ENCODE measurements around the gene DEK. TPM values are rescaled to one million over a fixed set of nuclear protein-coding genes. Genes with fewer than 3 reads are reported as not detected.

The DEK gene
- total RNA-seq, 1 experiment from 2014 or later, result 108 TPM

DNA sequence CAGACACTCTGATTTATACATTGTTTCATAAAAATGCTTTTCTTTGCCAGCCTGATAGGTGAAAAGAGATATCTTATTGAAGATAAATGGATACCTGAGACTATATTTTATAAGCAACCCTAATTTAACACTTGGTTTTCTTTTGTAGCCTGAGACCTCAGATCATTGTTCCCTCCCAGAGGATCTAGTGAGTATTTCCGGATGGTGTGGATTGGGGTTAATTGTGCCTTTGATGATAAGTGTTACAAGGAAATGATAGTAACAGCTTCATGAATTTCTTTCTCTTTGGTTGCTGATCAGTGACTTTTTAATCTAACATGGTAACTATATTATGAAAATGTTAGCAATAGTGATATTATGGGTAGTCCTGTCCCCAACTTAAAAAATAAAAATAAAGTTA lies 78.7 kb downstream of the DEK start:
- RAD21 ChIA-PET (ENCODE audit: low non-redundant PET in 1 of 2, low total read pairs in 2 of 2, uncharacterized antibody in 2 of 2, unreplicated experiment in 2 of 2), result no interaction called here
- Histone ChIP-seq H3K9ac (ENCODE audit: low read length) (no peak overlapping the region), H2AFZ (ENCODE audit: low read depth, low read length, poor library complexity, severe bottlenecking) (no peak overlapping the region), H3K79me2 (ENCODE audit: insufficient read depth, low read length) (no peaks in the 10 kb centered on the region), H3K4me3 (replicated peaks in 1 of 2; ENCODE audit: low read depth in 1 of 2, low read length in 2 of 2) (no peak overlapping the region), H3K4me2 (ENCODE audit: low read length) (no peak overlapping the region), H3K9me3 (ENCODE audit: control insufficient read depth in 1 of 2, insufficient read depth in 1 of 2, low read depth in 1 of 2, low read length in 2 of 2) (no peaks in the 10 kb centered on the region), H3K27me3 (ENCODE audit: insufficient read depth, low read length) (no peaks in the 10 kb centered on the region), H3K9me2 (ENCODE audit: insufficient read depth) (no peaks in the 10 kb centered on the region), H4K20me1 (ENCODE audit: insufficient read depth) (no peaks in the 10 kb centered on the region), H3K27ac (ENCODE audit: low read depth, low read length) (no peak overlapping the region), H3K4me1 (ENCODE audit: control insufficient read depth in 1 of 2, insufficient read depth in 2 of 2, low read length in 2 of 2) (no peaks in the 10 kb centered on the region), H3K36me3 (ENCODE audit: control insufficient read depth in 1 of 2, insufficient read depth in 2 of 2, low read length in 2 of 2) (no peaks in the 10 kb centered on the region)
- intact Hi-C loops (cut with micrococcal nuclease), result no loop called here
- no peak for DNase-seq (ENCODE audit: low read depth, low spot score)
- CTCF ChIA-PET, result no interaction called here
- no TSS peak for BruUV-seq (replicated peaks)
- ATAC-seq, result no peak
- TF ChIP-seq SP1 (IDR thresholded peaks at IDR 0.05; ENCODE audit: low read depth) (no peak), JUND (IDR thresholded peaks at IDR 0.05) (no peak), EGR1 (IDR thresholded peaks at IDR 0.05; ENCODE audit: low read depth) (no peak), SIN3A (IDR thresholded peaks at IDR 0.05; ENCODE audit: low read depth) (no peak), EZH2phosphoT487 (IDR thresholded peaks at IDR 0.05; ENCODE audit: borderline replicate concordance) (no peak), ZNF274 (IDR thresholded peaks at IDR 0.05; ENCODE audit: low read depth, low read length) (no peak), ZFX (IDR thresholded peaks at IDR 0.05) (no peak), POLR2A (IDR thresholded peaks at IDR 0.05; ENCODE audit: borderline replicate concordance, extremely low read depth, insufficient read depth, insufficient read length) (no peak), EZH2 (IDR thresholded peaks at IDR 0.05) (no peak), RAD21 (IDR thresholded peaks at IDR 0.05; ENCODE audit: low read depth) (no peak), TCF7L2 (IDR thresholded peaks at IDR 0.05; ENCODE audit: borderline replicate concordance, extremely low read depth, insufficient read depth, insufficient read length) (no peak), FOSL1 (IDR thresholded peaks at IDR 0.05; ENCODE audit: low read depth) (no peak)
- TF ChIP-seq, protein P1, sequence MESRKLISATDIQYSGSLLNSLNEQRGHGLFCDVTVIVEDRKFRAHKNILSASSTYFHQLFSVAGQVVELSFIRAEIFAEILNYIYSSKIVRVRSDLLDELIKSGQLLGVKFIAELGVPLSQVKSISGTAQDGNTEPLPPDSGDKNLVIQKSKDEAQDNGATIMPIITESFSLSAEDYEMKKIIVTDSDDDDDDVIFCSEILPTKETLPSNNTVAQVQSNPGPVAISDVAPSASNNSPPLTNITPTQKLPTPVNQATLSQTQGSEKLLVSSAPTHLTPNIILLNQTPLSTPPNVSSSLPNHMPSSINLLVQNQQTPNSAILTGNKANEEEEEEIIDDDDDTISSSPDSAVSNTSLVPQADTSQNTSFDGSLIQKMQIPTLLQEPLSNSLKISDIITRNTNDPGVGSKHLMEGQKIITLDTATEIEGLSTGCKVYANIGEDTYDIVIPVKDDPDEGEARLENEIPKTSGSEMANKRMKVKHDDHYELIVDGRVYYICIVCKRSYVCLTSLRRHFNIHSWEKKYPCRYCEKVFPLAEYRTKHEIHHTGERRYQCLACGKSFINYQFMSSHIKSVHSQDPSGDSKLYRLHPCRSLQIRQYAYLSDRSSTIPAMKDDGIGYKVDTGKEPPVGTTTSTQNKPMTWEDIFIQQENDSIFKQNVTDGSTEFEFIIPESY (IDR thresholded peaks at IDR 0.05; ENCODE audit: extremely low read depth, insufficient replicate concordance, low read length), result no peak
- TF ChIP-seq, protein P2, sequence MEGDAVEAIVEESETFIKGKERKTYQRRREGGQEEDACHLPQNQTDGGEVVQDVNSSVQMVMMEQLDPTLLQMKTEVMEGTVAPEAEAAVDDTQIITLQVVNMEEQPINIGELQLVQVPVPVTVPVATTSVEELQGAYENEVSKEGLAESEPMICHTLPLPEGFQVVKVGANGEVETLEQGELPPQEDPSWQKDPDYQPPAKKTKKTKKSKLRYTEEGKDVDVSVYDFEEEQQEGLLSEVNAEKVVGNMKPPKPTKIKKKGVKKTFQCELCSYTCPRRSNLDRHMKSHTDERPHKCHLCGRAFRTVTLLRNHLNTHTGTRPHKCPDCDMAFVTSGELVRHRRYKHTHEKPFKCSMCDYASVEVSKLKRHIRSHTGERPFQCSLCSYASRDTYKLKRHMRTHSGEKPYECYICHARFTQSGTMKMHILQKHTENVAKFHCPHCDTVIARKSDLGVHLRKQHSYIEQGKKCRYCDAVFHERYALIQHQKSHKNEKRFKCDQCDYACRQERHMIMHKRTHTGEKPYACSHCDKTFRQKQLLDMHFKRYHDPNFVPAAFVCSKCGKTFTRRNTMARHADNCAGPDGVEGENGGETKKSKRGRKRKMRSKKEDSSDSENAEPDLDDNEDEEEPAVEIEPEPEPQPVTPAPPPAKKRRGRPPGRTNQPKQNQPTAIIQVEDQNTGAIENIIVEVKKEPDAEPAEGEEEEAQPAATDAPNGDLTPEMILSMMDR (IDR thresholded peaks at IDR 0.05 in 2 of 3, conservative IDR thresholded peaks at IDR 0.05 in 1 of 3; ENCODE audit: borderline replicate concordance in 1 of 3, insufficient read depth in 1 of 3, low read depth in 2 of 3, low read length in 2 of 3), result no peak
- TF ChIP-seq, protein P3, sequence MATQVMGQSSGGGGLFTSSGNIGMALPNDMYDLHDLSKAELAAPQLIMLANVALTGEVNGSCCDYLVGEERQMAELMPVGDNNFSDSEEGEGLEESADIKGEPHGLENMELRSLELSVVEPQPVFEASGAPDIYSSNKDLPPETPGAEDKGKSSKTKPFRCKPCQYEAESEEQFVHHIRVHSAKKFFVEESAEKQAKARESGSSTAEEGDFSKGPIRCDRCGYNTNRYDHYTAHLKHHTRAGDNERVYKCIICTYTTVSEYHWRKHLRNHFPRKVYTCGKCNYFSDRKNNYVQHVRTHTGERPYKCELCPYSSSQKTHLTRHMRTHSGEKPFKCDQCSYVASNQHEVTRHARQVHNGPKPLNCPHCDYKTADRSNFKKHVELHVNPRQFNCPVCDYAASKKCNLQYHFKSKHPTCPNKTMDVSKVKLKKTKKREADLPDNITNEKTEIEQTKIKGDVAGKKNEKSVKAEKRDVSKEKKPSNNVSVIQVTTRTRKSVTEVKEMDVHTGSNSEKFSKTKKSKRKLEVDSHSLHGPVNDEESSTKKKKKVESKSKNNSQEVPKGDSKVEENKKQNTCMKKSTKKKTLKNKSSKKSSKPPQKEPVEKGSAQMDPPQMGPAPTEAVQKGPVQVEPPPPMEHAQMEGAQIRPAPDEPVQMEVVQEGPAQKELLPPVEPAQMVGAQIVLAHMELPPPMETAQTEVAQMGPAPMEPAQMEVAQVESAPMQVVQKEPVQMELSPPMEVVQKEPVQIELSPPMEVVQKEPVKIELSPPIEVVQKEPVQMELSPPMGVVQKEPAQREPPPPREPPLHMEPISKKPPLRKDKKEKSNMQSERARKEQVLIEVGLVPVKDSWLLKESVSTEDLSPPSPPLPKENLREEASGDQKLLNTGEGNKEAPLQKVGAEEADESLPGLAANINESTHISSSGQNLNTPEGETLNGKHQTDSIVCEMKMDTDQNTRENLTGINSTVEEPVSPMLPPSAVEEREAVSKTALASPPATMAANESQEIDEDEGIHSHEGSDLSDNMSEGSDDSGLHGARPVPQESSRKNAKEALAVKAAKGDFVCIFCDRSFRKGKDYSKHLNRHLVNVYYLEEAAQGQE (IDR thresholded peaks at IDR 0.05; ENCODE audit: low read depth), result no peak
- POLR2A ChIA-PET, result no interaction called here

All from HCT116 (cell line).